HG02610 (cell line): Measurements from ENCODE around the gene CIT.
"Not testable (repeated sequence)": the region's sequence is repeated elsewhere in the genome, so short reads cannot be mapped to it uniquely, and the experiment has no call there.

Experiments used
- ATAC-seq: cut with Tn5 transposase; IDR thresholded peaks from one replicate; pipeline ENCODE4 v1.9.1; 2021; ENCODE audit warnings: mild to moderate bottlenecking, moderate library complexity; ENCODE audit not compliant: unreplicated experiment

The CIT gene

GRCh38 chr12:119660076-119660475 lies 217.0 kb downstream of the CIT start:
- no peak for ATAC-seq

GRCh38 chr12:119659289-119659897 lies 217.7 kb downstream of the CIT start:
- no peak for ATAC-seq

- not testable (repeated sequence) for ATAC-seq
These were observed 219.0 kb downstream of the CIT start for GRCh38 chr12:119658166-119658565.

- ATAC-seq, result not testable (repeated sequence)
These were observed 220.1 kb downstream of the CIT start for GRCh38 chr12:119657001-119657400.

DNA sequence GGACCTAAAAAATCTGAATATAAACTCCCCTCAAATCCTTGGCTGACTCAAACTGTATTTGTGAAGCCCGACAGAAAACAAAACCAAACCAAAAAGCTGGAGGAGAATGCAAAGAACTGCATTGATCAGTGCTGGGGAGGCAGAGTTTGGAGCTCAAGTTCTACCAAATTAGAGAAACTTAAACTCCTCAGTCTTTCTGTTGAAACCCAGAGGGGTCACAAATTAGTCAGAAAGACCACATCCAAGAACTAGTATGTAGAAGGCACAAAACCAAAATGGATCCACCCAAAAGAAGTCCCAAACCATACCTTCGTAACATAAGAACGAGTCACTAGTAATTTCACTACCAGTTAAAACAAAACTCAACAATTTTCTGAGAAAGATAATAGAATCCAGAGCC lies 224.5 kb downstream of the CIT start:
- no peak for ATAC-seq

- no peak for ATAC-seq
These were observed 227.8 kb downstream of the CIT start for GRCh38 chr12:119649202-119649808.

- no peak for ATAC-seq
These were observed 231.5 kb downstream of the CIT start for GRCh38 chr12:119645535-119646059.

- ATAC-seq, result no peak
These were observed 232.2 kb downstream of the CIT start for GRCh38 chr12:119644930-119645329.

DNA sequence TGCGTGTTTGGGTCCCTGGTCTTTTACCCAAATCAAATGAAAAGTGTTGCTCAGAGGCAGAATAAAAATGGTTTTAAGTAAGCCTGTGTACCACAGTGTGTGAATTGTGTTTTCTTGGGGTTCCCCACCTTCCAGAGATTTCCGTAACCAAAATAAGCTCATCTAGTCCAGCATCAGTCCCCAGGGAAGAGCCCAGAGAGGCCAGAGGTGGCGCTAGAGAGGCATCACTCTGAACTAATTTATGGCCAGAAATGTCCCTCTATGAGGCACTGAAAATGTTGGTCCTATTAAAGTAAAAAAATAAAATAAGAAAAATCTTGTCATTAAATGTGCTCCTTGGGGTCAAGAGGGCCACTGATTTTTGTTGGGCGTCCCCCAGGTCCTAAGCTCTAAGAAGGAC lies 234.1 kb downstream of the CIT start:
- ATAC-seq, result no peak
